ENCODE results near the gene E2F4. TPM values are rescaled to one million over a fixed set of nuclear protein-coding genes. Genes with fewer than 3 reads are reported as not detected.

The E2F4 gene
- total RNA-seq, 1 donor from 2014 or later: 64.3 TPM

DNA sequence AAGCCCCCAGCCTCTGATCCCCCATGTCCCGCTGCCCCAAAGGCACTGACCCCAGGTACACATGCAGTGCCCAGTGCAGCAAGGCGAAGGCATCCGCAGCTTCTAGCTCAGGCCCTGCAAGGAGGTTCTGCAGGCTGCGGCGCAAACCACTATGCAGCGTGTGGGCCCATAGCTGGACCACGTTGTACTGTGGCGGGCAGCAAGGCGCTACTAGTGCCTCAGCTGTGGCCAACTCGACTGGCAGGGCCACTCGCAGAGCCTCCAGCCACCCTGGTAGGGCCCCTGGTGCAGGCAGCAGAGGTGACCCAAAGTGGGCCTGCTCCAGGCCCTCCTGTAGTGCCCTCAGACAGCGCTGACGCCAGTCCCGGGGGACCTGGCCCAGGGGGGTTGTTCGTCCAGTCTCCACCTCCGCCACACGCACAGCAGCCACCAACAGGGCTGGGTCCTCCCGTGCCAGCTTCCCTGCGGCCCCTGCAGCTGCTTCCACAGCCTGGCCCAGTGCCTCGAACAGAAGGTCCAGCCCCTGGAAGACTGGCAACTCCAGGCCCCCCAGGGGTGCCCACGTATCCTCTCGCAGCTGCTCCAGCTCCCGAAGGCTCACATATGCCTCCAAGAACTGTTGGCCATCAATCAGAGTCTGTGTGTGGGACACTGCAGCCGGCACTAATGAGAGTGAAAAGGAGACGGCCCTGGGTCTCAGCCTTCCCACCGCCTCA is 4.6 kb upstream of the E2F4 start:
- Mint-ChIP-seq H3K4me1 (ENCODE audit: low read depth, unreplicated experiment) (peaks cover 10% of the 10 kb centered on the region), H3K27ac (ENCODE audit: unreplicated experiment) (no peak overlapping the region), H3K36me3 (ENCODE audit: unreplicated experiment) (no peaks in the 10 kb centered on the region), H3K27me3 (ENCODE audit: unreplicated experiment) (peaks cover 7% of the 10 kb centered on the region), H3K4me3 (ENCODE audit: unreplicated experiment) (no peak overlapping the region), H3K9me3 (ENCODE audit: unreplicated experiment) (peaks cover 11% of the 10 kb centered on the region)
- TF ChIP-seq, protein P1, sequence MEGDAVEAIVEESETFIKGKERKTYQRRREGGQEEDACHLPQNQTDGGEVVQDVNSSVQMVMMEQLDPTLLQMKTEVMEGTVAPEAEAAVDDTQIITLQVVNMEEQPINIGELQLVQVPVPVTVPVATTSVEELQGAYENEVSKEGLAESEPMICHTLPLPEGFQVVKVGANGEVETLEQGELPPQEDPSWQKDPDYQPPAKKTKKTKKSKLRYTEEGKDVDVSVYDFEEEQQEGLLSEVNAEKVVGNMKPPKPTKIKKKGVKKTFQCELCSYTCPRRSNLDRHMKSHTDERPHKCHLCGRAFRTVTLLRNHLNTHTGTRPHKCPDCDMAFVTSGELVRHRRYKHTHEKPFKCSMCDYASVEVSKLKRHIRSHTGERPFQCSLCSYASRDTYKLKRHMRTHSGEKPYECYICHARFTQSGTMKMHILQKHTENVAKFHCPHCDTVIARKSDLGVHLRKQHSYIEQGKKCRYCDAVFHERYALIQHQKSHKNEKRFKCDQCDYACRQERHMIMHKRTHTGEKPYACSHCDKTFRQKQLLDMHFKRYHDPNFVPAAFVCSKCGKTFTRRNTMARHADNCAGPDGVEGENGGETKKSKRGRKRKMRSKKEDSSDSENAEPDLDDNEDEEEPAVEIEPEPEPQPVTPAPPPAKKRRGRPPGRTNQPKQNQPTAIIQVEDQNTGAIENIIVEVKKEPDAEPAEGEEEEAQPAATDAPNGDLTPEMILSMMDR (IDR thresholded peaks at IDR 0.05; ENCODE audit: partially characterized antibody, unreplicated experiment): no peak
- DNase-seq: no peak

DNA sequence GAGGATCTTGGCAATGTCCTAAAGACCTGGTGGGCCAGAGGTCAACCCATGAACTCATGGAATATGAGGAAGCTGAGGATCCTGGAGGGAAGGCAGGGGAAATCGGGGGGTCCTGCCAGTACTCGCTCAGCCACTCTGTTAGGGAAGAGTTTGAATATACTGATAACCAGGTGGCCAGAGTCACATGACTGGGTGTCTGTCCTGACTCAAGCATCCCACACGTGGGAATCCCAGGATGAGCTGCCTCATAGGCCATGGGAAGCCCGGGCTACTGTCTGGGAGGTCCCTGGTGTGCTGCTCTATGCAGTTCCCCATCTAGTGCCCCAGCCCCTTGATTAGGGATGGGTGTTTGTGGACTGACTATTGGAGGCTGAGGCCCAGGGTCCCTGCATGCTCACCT is 3.6 kb upstream of the E2F4 start:
- Mint-ChIP-seq H3K27me3 (ENCODE audit: unreplicated experiment) (peaks cover 7% of the 10 kb centered on the region), H3K36me3 (ENCODE audit: unreplicated experiment) (no peaks in the 10 kb centered on the region), H3K4me1 (ENCODE audit: low read depth, unreplicated experiment) (peaks cover 12% of the 10 kb centered on the region), H3K27ac (ENCODE audit: unreplicated experiment) (no peak overlapping the region), H3K4me3 (ENCODE audit: unreplicated experiment) (no peak overlapping the region), H3K9me3 (ENCODE audit: unreplicated experiment) (peaks cover 11% of the 10 kb centered on the region)
- no peak for DNase-seq
- TF ChIP-seq, protein P1 (IDR thresholded peaks at IDR 0.05; ENCODE audit: partially characterized antibody, unreplicated experiment): no peak

DNA sequence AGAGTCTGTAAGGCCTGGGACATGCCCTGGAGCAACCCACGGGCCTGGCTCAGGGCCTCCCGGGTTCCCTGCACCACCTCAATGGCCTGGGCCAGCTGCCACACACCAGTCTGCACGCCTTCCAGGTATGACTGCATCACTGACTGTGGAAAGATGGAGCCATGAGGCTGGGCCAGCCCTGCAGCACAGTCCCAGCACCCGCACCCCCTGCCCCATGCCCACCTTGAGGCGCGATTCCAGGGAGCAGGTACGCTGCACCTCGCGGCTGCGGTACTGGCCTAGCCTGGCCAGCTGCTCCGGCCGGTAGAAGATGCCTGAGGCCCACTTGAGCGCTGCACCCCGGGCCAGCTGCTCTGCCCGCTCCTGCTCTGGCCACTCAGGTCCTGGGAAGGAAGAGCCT is 3.2 kb upstream of the E2F4 start:
- Mint-ChIP-seq H3K4me3 (ENCODE audit: unreplicated experiment) (no peak overlapping the region), H3K36me3 (ENCODE audit: unreplicated experiment) (no peaks in the 10 kb centered on the region), H3K27ac (ENCODE audit: unreplicated experiment) (no peak overlapping the region), H3K4me1 (ENCODE audit: low read depth, unreplicated experiment) (peaks cover 15% of the 10 kb centered on the region), H3K27me3 (ENCODE audit: unreplicated experiment) (peaks cover 10% of the 10 kb centered on the region), H3K9me3 (ENCODE audit: unreplicated experiment) (peaks cover 11% of the 10 kb centered on the region)
- DNase-seq: no peak
- TF ChIP-seq, protein P1 (IDR thresholded peaks at IDR 0.05; ENCODE audit: partially characterized antibody, unreplicated experiment): no peak

DNA sequence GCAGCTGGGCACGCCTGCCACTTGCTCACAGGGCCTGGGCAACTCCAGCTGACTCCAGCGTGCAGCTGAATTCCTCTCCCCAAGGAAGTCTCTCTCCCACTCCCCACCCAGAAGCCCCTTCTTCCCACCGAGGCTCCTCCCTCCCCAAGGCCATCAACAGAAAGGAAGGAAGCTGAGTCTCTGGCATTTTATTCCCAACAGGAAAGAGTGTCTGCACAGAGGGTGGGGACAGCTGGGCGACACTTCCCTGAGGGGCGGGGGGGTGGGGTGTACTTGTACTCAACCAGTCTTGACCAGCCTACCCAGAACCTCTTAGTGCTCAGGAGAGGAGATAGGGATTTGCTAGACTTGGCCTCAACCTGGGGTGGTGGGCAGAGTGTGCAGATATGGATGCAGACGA is 1.9 kb upstream of the E2F4 start, which contains the start of gene EXOC3L1:
EXOC3L1 (minus strand) TSS at position 96 of the 400 bp plus-strand sequence. CDS start 460 bp downstream, outside the sequence.
- TF ChIP-seq, protein P1 (IDR thresholded peaks at IDR 0.05; ENCODE audit: partially characterized antibody, unreplicated experiment): no peak
- H3K27ac Mint-ChIP-seq (ENCODE audit: unreplicated experiment): no peak within 1 kb of the TSS
- peaks cover 10% of the 10 kb centered on the region for H3K27me3 Mint-ChIP-seq (ENCODE audit: unreplicated experiment)
- H3K4me1 Mint-ChIP-seq (ENCODE audit: low read depth, unreplicated experiment): peaks cover 17% of the 10 kb centered on the region
- no peaks in the 10 kb centered on the region for H3K36me3 Mint-ChIP-seq (ENCODE audit: unreplicated experiment)
- DNase-seq: no peak
- peaks cover 11% of the 10 kb centered on the region for H3K9me3 Mint-ChIP-seq (ENCODE audit: unreplicated experiment)
- H3K4me3 Mint-ChIP-seq (ENCODE audit: unreplicated experiment): peak within 1 kb of the TSS; percentile 34

Data from glutamatergic neuron (in vitro differentiated cells).